ENCODE data around the gene DHDDS.

Gene DHDDS

DNA sequence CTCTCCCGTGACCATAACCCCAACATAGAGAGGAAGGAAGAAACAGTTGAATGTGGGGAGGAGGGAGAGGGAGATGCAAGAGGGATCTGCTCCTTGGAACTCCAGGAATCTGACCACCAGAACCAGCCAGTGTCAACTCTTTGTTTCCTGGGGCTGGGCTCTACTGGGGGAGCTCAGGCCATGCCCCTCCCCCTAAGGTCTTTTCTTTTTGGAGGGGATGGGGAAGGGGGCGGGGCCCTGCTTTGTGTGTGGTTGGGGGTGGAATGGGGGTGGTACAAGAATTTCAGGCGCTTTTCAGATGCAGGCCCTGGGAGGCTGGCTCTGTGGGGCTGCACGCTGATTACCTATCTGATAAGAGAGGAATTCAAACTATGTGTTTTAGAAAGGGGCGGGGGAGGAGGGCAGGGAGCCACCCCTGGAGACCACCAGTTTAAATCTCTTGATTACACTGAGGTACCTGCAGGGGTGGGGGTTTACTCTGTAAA is 13.2 kb upstream of the DHDDS start:
- DNase-seq: no peak

DNA sequence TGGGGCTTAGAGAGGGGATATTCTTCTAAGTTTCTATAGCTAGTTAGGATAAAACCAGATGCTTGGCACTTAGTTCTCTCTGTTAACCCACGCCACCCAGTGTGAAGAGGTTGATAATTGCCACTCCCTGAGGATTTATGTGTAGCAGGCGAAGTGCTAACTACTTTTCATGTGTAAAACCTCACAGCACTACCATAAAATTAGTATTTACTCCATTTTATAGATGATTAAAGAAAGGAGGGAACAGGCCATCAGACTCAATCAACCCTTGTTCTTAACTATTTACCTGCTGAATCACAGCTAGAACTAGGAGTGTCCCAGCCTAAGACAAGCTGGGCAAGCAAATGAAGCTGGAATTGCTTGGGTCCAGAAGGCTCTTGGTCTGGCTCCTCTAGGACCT is 12.6 kb upstream of the DHDDS start:
- no peak for DNase-seq

DNA sequence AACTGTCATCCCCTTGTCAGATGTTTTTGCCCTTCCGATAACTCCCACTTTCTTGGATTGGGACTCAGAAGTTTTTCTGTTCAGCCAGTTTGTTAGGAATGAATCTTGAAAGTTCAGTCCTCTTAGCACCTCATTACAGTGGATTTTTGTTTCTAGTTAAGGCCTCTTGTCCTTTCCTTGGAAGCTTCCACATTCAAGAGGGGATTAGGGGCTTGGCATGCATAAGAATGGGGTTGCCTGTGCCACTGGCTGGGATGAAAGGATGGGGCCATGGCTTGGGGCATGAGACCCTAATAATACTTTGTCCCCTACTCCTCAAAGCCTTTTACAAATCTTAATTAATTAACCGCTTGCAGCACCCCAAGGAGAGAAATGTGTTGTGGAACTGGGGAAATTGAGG is 2.4 kb upstream of the DHDDS start:
- no peak for DNase-seq

DNA sequence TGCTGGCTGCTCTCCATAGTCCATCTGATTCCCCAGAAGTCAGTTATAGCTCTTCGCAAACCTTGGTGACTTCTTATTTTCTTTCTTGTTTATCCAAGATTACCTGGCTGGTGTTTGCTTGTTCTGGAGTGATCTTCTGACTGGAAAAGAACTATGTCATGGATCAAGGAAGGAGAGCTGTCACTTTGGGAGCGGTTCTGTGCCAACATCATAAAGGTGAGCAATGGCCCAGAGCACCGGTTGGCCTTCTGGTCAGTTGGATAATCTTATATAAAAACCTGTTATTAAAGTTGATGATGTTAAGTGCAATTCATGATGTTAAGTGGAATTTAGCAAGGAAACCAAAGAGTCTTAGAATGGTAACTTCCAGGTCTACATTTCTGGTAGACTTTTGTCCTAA is 672 bp downstream of the DHDDS start:
- DNase-seq: no peak

DNA sequence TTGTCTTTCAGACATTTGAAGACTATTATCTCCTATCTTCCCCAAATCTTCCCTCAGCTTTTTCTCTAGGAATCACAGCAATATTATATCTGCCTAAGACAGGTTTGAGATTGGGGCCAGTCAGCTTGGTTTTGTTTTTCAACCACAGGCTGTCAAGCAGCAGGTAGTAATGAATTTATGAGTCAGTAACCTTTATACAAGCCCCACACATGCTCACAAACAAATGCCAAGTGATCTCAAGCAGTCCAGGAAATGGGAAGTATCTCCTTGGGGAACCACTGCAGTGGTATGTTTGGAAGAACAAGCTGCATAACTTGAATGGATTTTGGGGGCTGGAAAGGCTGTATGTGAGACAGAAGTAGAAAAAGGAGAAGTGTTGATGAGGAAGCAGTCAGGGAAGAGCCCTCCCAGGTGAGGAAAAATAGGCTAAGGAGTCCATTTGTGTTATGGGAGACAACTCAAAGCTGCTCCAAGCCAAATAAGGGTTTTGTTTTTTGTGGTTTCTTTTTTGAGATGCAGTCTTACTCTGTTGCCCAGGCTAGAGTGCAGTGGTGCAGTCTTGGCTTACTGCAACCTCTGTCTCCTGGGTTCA is 2.1 kb downstream of the DHDDS start:
- no peak for DNase-seq

DNA sequence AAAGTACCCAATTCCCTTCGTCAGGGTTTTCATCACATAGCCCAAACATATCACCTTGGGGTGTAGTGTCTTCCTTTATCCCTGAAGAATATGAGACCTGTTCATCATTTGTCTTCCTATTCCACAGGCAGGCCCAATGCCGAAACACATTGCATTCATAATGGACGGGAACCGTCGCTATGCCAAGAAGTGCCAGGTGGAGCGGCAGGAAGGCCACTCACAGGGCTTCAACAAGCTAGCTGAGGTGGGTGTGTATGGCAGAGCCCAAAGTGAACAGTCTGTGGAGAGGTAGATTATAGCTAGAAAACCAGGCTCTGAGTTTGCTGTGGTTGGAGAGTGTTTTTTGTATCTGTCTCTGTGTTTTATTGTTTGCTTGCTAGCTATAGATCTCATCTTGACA is 5.9 kb downstream of the DHDDS start:
- DNase-seq: no peak

DNA sequence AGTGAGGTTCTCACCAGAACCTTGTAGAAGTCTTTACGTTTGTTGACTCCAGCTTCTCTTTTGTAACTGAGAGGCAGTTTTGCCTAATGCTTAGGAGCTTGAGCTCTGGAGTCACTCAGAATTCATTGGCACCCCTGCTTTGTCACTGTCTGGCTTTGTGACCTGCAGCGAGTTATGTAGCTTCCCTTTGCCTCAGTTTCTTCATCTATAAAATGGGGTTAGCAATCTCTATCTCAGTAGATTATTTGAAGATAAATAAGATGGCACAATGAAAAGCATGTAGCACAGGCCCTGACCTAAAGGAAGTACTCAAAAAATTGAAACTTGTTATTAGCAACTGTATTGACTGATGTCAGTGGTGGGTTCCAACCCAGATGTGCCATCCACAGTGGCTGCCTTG is 8.1 kb downstream of the DHDDS start:
- no peak for DNase-seq

DNA sequence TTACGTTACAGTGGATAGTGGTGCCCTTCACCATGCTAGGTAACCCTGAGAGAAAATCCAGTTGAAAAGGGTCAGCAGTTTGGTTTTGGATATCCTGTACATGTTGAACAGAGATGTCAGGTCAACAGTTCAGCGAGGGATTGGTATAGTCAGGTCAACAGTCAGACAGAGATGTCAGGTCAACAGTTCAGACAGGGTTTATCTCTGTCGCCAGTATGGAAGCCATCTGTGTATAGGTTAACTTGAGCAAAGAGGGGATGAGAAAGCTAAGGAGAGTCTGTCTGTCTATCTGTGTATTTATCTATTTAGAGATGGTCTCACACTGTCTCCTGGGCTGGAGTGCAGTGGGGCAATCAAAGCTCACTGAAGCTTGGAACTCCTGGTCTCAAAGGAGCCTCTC is 17.7 kb downstream of the DHDDS start:
- DNase-seq: no peak

DNA sequence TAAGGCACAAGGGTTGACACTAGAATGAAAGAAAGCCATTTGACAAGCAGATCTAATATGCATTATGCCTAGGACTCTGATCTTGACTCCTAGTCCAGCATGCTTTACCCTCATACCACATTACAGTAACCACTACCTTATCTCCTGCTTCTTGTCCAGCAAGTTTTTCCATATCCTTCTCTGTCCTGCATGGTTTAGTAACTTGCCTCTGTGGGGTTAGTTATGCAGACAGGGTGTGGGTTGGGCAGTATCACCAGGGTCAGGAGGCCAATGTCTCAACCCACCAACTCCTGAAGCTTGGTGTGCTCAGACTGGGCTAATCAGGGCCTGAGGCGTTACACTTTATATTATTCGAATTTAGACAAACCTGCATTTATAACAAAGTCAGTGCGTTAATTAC is 18.8 kb downstream of the DHDDS start:
- DNase-seq: no peak

DNA sequence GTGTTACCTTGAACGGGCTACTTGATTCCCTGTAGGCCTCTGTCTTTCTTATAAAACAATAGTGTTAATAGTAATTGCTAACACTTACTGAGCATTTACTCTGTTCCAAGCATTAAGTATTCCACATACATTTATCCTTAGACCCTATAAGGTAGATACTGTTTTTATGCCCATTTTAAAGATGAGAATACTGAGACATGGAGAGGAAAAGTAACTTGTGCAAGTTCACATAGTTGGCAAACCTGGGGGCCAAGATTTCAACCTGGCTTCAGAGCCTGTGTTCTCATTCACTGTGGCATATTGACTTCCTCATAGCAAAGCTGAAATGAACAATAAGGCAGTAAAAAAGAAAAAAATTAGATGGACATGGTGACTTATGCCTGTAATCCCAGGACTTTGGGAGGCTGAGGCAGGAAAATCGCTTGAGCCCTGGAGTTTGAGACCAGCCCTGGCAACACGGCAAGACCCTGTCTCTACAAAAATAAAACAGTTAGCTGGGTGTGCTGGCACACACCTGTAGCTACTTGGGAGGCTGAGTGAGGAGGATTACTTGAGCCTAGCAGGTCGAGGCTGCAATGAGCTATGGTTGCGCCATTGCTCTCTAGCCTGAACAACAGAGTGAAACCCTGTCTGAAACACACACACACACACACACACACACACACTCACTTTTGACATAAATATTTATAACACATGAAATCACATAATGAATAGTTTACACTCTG is 20.5 kb downstream of the DHDDS start:
- no peak for DNase-seq

DNA sequence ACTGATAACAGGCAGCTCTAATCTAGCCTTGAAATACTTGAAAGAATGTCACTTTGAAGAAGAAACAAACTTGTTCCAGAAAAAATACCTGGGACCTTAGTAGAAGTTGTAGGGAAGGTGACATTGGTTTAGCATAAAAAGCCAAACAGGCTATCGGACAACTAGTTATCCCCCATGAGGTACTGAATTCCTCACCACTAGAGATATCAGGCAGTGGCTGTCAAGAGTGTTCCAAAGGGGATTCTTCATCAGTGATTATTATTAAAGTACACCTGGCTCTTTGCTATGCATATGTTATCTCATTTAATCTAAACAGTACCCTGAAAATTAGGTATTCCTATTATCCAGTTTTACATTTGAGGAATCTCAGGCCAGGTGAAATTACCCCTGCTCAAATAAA is 27.0 kb downstream of the DHDDS start:
- DNase-seq: no peak

DNA sequence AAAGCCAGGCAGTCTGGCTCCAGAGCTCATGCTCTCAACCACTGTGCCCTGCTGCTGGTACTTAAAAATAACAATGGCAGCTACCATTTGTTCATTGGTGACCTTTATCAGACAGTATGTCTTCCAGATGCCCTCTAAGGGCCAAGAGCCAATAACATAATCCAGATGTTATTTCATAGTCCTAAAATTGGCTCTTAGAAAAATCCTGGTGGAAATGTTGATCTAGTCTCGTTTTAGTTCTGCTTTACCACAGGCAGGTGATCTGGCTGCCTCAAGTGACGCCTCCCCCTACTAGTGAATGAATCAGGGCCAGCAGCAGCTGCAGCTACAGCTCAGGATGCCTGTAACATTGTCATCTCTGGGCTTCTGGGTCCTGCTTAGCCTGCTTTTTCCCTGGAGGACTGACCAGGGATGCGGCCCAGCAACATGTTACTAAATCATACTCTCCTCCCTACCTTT is 27.5 kb downstream of the DHDDS start:
- no peak for DNase-seq

DNA sequence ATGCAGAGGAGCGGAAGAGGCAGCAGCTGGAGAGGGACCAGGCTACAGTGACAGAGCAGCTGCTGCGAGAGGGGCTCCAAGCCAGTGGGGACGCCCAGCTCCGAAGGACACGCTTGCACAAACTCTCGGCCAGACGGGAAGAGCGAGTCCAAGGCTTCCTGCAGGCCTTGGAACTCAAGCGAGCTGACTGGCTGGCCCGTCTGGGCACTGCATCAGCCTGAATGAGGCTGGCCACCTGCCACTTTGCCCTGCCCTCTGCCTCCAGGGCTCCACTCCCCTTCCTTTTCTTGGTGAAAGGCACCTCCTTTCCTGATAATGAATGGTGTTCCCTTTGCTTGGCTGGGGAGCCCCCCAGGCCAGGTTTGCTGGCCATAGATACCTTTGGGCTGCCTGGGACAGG is 36.8 kb downstream of the DHDDS start:
- no peak for DNase-seq

DNA sequence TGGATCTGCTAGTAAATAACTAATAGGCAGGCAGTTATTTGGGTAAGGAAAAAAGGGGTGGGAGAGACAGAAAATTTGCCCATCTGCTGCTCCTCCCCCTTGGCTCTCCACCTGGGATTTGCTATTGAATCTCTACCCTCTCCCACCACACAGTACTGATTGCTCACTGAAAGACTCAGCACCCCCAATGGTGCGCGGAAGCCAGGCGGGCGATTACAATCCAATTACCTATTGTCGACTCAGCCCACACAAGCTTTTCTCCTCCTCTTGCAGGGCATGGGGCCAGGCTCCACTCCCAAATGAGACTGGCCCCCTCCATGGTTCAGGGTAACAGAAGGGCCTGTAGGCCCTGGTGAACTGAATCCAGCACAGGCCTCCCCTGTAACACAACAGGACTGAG is 37.4 kb downstream of the DHDDS start:
- DNase-seq: no peak

DNA sequence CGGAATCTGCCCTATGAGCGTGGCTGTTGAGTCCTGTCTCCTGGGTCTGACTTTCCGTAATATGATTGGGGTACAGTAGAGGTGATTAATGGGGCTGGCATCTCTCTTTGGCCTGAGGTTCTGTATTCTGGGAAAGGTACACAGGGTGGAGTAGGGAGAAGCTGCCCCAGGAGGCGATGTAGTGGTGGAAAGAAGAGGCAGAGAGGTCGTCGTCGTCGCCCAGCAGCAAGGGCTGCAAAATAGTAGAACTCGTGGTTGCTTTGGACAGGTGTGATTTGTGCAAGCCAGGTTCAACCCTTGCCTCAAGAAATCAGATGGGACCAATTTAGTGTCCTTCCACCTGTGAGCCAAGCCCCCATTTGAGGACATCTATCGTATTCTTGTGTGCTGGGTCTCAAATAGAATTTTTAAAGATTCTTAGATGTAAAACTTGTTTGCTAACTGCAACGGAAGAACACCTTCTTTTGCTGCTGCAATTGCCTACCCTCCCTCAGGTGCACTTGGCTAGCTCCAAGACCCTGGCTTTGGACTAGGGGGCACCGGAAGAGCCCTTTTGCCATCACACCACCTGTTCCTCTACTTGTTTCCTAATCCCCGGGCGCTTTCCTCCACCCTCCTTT is 38.9 kb downstream of the DHDDS start:
- DNase-seq: no peak

DNA sequence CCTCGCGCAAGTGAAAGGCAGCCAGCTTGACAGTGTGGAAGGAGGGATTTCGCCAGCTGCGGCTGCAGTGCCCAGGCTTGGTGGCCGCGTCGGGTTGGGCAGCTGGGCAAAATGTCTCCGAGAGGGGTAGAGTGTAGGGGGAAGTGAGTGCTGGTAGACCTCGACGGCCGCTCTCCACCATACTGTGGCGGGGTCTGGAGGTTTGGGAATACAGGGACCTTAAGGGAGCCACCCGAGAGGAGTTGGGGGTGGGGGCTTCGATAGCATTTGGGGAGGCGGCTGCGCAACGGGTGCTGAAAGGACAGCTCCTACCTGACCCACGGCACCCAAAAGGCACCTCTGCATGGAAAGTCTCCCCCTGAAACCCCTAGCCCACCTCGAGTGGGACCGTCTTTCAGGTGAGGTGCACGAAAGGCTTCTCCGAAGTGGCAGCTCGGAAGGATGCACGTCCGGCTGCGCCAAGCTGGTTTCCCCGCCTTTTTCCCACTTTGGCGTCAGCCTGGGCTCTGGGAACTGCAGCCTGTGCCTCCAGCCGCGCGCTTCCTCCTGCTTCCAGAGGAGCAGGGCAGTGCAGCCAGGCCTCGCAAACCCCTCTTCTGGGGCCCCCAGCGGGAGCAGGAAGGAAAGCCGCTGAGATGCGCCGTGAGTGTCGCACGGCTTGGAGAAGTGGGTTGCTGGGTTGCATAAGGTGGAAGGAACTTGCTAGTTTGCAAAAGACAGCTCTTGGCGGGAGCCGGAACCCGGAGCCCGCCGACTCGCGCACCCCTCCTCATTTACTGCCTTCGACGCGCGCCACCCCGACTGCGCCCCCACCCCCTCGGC is 39.6 kb downstream of the DHDDS start:
- DNase-seq: peak; percentile 80

DNA sequence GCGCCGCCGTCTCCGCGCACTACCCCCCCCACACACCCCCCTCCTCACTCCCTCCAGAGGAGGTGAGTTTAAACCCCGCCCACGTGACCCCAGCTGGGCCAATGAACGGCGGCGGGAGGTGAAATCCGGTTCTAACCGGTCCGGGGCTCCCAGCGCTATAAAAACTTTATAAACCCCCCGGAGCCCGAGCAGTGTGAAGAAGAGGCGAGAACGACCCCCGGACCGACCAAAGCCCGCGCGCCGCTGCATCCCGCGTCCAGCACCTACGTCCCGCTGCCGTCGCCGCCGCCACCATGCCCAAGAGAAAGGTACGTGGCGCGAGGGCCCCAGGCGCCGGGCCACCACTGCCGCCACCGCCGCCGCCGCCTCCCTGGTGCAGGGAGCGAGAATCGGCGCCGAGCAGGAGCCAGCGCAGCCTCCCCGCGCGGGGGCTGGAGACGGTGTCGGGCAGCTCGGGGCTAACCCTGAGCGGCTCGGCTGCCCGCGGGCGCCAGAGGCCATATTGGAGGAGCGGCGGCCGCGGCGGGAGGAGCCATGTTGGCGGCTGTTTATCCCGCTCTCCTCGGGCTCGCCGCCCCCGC is 40.3 kb downstream of the DHDDS start, which contains the start of gene HMGN2:
Gene HMGN2, plus strand, starts transcription at position 121 of the 581 bp plus-strand sequence. Its CDS starts 173 bp downstream, at position 294.
- peak; percentile 80 for DNase-seq

DNA sequence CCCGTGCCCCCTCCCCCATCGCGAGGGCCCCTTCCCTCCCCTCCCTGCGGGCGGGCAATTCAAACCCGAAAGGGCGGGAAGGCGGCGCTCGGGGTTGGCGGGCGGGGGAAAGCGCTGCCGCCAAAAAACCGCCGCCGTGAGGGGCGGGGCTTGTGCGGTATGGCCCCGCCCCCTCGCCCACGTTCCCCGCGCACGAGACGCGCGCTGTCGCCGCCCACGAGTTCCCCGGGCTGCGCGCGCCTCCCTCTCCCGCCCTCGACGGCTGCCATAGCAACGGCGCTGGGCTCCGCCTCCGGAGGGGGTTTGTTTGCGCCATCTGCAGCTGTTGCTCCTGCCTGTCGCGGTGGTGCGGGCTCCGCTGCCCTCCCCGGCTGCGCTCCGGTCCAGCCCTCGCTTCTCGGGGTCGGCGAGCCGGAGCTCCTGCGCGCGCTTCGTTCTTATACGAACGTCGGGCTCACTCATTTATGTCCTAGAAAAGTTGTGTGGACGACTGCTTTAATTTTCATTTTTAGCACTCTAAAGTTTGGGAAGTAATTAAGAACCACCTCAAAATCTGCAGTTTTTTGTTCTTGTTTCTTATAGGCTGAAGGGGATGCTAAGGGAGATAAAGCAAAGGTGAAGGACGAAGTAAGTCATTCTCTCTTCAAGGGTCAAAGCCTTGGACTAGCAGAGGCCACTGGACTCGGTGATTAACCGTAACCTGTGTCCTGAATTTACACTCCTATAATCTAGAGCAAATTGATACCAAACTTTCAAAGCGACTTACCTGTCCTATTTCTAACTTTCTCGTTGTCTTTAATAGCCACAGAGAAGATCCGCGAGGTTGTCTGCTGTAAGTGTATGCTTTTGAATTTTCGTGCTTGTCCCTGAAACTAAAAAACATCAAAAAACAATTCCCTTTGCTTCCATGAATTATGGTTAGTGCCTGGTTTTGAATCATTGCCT is 41.1 kb downstream of the DHDDS start:
- DNase-seq: peak; percentile 15

DNA sequence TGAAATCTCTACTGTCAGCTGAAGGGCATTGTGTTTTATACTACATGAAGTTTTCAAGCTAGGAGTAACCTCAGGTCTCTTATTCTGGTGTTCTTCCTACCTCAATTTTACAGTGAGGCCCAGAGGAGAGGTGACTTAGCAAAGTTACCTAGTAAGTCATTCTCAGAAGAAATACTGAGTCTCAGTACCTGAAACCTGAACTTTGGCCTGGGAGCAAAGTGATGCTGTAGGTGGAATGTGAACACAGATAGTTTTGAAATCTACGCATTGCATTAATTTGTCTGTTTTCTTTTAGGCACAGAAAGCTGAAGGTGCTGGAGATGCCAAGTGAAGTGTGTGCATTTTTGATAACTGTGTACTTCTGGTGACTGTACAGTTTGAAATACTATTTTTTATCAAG is 42.7 kb downstream of the DHDDS start:
- DNase-seq: no peak

DNA sequence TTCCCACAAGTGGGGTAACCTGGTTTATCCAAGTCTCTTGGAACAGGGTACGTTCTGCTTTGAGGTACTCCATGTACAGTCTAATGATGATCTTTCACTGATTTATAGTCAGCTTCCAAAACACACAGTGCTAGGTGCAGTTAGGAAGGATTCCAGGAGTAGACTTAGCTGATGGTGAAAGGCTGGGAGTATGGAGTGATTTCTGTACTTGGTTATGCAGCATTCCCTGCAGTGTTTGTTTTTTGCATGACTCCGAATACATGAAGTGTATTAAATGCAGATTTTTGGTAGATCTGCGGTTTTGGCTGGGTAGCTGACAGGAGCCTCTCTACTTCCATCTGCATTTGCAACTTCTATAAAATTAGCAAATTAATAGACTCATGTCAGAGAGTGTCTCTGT is 43.9 kb downstream of the DHDDS start:
- DNase-seq: no peak

DNA sequence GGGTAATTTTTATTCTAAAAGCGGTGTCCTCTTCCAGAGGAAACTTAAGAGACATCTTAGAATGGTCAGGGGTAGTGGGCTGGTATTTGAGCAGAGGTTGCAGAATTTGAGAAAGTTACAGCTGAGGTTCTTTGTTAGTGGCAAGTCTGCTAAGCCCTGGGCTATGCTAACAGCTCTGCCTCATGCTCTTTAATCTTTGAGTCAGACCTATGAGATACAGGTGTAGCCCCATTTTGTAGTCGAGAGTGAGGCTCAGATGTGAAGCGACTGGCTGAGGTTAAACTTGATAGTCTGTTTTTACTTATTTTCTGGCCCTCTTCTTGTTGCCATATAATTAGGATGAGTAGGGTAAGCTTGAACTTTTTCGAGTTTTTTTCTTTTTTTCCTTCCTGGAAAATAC is 44.8 kb downstream of the DHDDS start:
- DNase-seq: no peak
